Prostate gland (tissue), 2 donors: ENCODE measurements around the gene TMEM229B. TPM values are rescaled to one million over a fixed set of nuclear protein-coding genes. Genes with fewer than 3 reads are reported as not detected.
A peak's percentile ranks its signal among the peaks of the same experiment; 100 is the strongest.

Experiments used
- DNase-seq: peaks from one replicate; pipeline ENCODE4 v3.0.0-alpha.2; 2019; ENCODE audit warnings: low spot score
- H3K27ac ChIP-seq, 2 donors: fragments of 200-600 bp; sonication (generic); 2 replicates each; pipeline ENCODE4 v1.5.1; 2017 to 2019
- H3K27me3 ChIP-seq: fragments of 200-600 bp; sonication (generic); replicated peaks from 2 replicates; pipeline ENCODE4 v1.5.1; 2019; ENCODE audit not compliant: insufficient read depth
- H3K36me3 ChIP-seq, 2 donors: fragments of 200-600 bp; sonication (generic); 1 replicate in 1 of 2; 2 replicates in 1 of 2; pipeline versions ENCODE4 v1.5.1 to v1.8.1; 2017 to 2019
- H3K4me1 ChIP-seq: fragments of 200-600 bp; sonication (generic); replicated peaks from 2 replicates; pipeline ENCODE4 v1.5.1; 2019
- H3K4me3 ChIP-seq, 2 donors: fragments of 200-600 bp; sonication (generic); 2 replicates each; pipeline ENCODE4 v1.5.1; 2017 to 2019
- H3K9me3 ChIP-seq: fragments of 200-600 bp; sonication (generic); 2 replicates; pipeline ENCODE4 v1.5.1; 2017
- POLR2A ChIP-seq: fragments of 450-650 bp; IDR thresholded peaks from one replicate; pipeline ENCODE4 v1.6.1; 2016; ENCODE audit warnings: antibody characterized with exemption, mild to moderate bottlenecking
- POLR2AphosphoS5 ChIP-seq: sonication (generic); formaldehyde crosslinking; IDR thresholded peaks from one replicate; pipeline ENCODE4 v1.6.1; 2017; ENCODE audit warnings: antibody characterized with exemption
- WGBS: methylation state at CpG from one replicate; pipeline ENCODE4 v1.1.5; 2018; 5-methylcytosine and 5-hydroxymethylcytosine counted together
- intact Hi-C: fragments of 100-400 bp; cut with DNase I; formaldehyde crosslinking; loops from one replicate; pipeline ENCODE4 v1.14.2; 2022
- total RNA-seq, 2 donors: library from RNA; depleted of rRNA; stranded (reverse); fragments of >200 nt; gene quantifications; one replicate each; pipeline ENCODE4 v1.1.0, GENCODE V29; 2016
- TF ChIP-seq, protein P1 (sequence below), 4 experiments: fragments of 200-600 bp in 2 of 4; fragments of 450-650 bp in 2 of 4; sonication (generic) in 2 of 4; IDR thresholded peaks; 1 replicate in 3 of 4; 2 replicates in 1 of 4; pipeline ENCODE4 v1.5.1; 2016 to 2019; ENCODE audit warnings: antibody characterized with exemption in 4 of 4, mild to moderate bottlenecking in 2 of 4, moderate library complexity in 2 of 4

Gene TMEM229B
- total RNA-seq, 2 donors from 2014 or later = 5.7 to 85.4 TPM

DNA sequence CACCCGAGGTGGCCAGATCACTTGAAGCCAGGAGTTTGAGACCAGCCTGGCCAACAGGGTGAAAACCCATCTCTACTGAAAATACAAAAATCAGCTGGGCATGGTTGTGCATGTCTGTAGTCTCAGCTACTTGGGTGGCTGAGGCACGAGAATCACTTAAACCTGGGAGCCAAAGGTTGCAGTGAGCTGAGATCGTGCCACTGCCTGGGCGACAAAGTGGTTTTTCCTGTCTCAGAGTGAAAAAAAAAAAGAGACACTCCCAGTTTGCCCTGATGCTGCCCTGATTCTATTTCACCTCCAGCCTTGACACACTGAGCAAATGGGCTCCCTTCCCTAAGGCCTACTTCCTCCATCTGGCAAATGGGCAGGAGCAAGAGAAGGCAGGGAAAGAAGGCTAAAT lies 48.0 kb downstream of the TMEM229B start:
- Histone ChIP-seq H3K27me3 (no peaks in the 10 kb centered on the region), H3K4me1 (peaks cover 7% of the 10 kb centered on the region), H3K4me3 (no peak overlapping the region), H3K36me3 (no peaks in the 10 kb centered on the region), H3K27ac (no peak overlapping the region), H3K9me3 (no peaks in the 10 kb centered on the region)
- DNase-seq = peak; percentile 14
- 45% methylated on average over 4 of the region's 4 CpGs for WGBS
- intact Hi-C loops = no loop called here
- no peak for TF ChIP-seq POLR2AphosphoS5
- TF ChIP-seq POLR2A = no peak
- TF ChIP-seq, protein P1, sequence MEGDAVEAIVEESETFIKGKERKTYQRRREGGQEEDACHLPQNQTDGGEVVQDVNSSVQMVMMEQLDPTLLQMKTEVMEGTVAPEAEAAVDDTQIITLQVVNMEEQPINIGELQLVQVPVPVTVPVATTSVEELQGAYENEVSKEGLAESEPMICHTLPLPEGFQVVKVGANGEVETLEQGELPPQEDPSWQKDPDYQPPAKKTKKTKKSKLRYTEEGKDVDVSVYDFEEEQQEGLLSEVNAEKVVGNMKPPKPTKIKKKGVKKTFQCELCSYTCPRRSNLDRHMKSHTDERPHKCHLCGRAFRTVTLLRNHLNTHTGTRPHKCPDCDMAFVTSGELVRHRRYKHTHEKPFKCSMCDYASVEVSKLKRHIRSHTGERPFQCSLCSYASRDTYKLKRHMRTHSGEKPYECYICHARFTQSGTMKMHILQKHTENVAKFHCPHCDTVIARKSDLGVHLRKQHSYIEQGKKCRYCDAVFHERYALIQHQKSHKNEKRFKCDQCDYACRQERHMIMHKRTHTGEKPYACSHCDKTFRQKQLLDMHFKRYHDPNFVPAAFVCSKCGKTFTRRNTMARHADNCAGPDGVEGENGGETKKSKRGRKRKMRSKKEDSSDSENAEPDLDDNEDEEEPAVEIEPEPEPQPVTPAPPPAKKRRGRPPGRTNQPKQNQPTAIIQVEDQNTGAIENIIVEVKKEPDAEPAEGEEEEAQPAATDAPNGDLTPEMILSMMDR (IDR thresholded peaks at IDR 0.05) = no peak

GRCh38 chr14:67438969-67439368 lies 49.6 kb downstream of the TMEM229B start:
- Histone ChIP-seq H3K27ac (no peak overlapping the region), H3K36me3 (no peaks in the 10 kb centered on the region), H3K27me3 (no peaks in the 10 kb centered on the region), H3K4me3 (no peak overlapping the region), H3K4me1 (peaks cover 7% of the 10 kb centered on the region), H3K9me3 (no peaks in the 10 kb centered on the region)
- TF ChIP-seq POLR2A = no peak
- TF ChIP-seq POLR2AphosphoS5 = no peak
- TF ChIP-seq, protein P1 (IDR thresholded peaks at IDR 0.05) = no peak
- intact Hi-C loops = loop anchor here (10.0 kb wide), 1 partner anchor 256 kb away; the partner anchor contains the start of gene RDH11
- 87% methylated on average over 1 of the region's 1 CpG for WGBS
- no peak for DNase-seq

DNA sequence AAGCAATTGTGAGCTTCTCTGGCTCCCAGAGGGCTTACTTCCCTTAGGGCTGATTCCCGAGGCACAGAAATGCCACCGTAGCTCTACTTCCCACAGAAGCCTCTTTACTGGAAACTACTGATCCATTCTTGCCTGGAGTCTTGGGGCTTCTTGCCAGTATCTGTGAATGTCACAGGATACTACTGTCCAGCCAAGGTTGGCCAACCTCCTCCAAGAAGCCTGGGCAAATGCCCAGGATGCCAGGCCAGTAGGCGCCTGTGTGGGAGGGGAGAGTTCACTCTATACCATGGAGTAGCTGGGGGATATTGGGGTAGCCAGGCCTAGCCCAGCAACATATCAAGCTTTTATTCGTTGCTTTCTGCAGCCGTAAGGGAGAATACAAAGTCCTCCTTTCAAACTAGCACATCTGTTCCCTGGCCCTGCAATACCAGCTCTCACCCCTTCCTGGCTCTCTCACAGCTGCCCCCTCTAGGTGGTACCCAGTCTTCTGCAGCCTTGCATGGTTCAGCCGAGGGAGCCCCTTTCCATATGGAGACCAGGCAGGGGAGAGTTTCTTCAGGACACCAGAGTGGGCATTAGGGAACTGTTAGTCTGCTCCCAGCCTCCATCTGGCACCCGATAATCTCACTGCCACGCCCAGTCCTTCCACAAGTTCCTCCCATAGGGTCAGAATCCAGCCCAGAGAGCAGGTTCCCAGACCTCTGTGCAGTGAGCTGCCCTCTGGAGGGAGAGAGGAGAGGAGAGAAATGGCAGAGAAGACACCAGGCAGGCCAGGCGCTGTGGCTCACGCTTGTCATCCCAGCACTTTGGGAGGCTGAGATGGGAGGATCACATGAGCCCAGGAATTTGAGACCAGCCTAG lies 52.3 kb downstream of the TMEM229B start:
- Histone ChIP-seq H3K4me1 (peaks cover 7% of the 10 kb centered on the region), H3K9me3 (no peaks in the 10 kb centered on the region), H3K36me3 (no peaks in the 10 kb centered on the region), H3K27me3 (no peaks in the 10 kb centered on the region), H3K27ac (no peak overlapping the region), H3K4me3 (no peak overlapping the region)
- intact Hi-C loops = loop anchor here (10.0 kb wide), 1 partner anchor 259 kb away; the partner anchor contains the start of gene RDH11
- TF ChIP-seq POLR2AphosphoS5 = no peak
- TF ChIP-seq, protein P1 (IDR thresholded peaks at IDR 0.05) = no peak
- no peak for TF ChIP-seq POLR2A
- no peak for DNase-seq
- WGBS = 86% methylated on average over 10 of the region's 10 CpGs

- no peak overlapping the region for H3K27ac ChIP-seq
- TF ChIP-seq POLR2AphosphoS5 (no peak), POLR2A (no peak)
- TF ChIP-seq, protein P1 (IDR thresholded peaks at IDR 0.05) = no peak
- no peaks in the 10 kb centered on the region for H3K36me3 ChIP-seq
- H3K4me1 ChIP-seq = peaks cover 4% of the 10 kb centered on the region
- no peak for DNase-seq
- no peak overlapping the region for H3K4me3 ChIP-seq
- 97% methylated on average over 5 of the region's 5 CpGs for WGBS
- H3K27me3 ChIP-seq = no peaks in the 10 kb centered on the region
- intact Hi-C loops = loop anchor here (10.0 kb wide), 1 partner anchor 259 kb away; the partner anchor contains the start of gene RDH11
- H3K9me3 ChIP-seq = no peaks in the 10 kb centered on the region
Observed at GRCh38 chr14:67435603-67436002, 52.9 kb downstream of the TMEM229B start.
